H9 (cell line): ENCODE measurements around the gene NT5DC1. TPM values are rescaled to one million over a fixed set of nuclear protein-coding genes. Genes with fewer than 3 reads are reported as not detected.
A peak's percentile ranks its signal among the peaks of the same experiment; 100 is the strongest.

Experiments used
- DNase-seq: peaks from one replicate; pipeline ENCODE4 v3.0.0-alpha.2; 2017
- H2AFZ ChIP-seq: one replicate; pipeline ENCODE4 v1.6.1; 2013; ENCODE audit warnings: mild to moderate bottlenecking, low read length, control low read depth, moderate library complexity
- H2AK5ac ChIP-seq: 2 replicates; pipeline ENCODE4 v1.6.1; 2013; ENCODE audit warnings: low read length, control low read depth, mixed read lengths; ENCODE audit not compliant: insufficient read length
- H2BK120ac ChIP-seq: one replicate; pipeline ENCODE4 v1.6.1; 2013; ENCODE audit warnings: low read depth, mild to moderate bottlenecking, low read length, control low read depth, inconsistent platforms; ENCODE audit not compliant: poor library complexity, severe bottlenecking
- H2BK12ac ChIP-seq: 2 replicates; pipeline ENCODE4 v1.6.1; 2013; ENCODE audit warnings: low read length, control low read depth, mixed read lengths, low read depth; ENCODE audit not compliant: insufficient read length
- H2BK15ac ChIP-seq: 2 replicates; pipeline ENCODE4 v1.6.1; 2013; ENCODE audit warnings: low read depth, low read length, control low read depth
- H2BK20ac ChIP-seq: one replicate; pipeline ENCODE4 v1.6.1; 2013; ENCODE audit warnings: low read depth, mild to moderate bottlenecking, low read length, control low read depth, inconsistent platforms; ENCODE audit not compliant: poor library complexity, severe bottlenecking
- H2BK5ac ChIP-seq: 2 replicates; pipeline ENCODE4 v1.6.1; 2013; ENCODE audit warnings: low read length, control low read depth, mixed read lengths; ENCODE audit not compliant: insufficient read length
- H3K14ac ChIP-seq: 2 replicates; pipeline ENCODE4 v1.6.1; 2013; ENCODE audit warnings: low read length, control low read depth; ENCODE audit not compliant: insufficient read depth
- H3K18ac ChIP-seq: 2 replicates; pipeline ENCODE4 v1.6.1; 2013; ENCODE audit warnings: low read depth, mild to moderate bottlenecking, mixed read lengths, low read length, control low read depth; ENCODE audit not compliant: insufficient read length
- H3K23ac ChIP-seq: 2 replicates; pipeline ENCODE4 v1.6.1; 2013; ENCODE audit warnings: low read length, control low read depth, mixed read lengths, low read depth; ENCODE audit not compliant: insufficient read length
- H3K23me2 ChIP-seq: 2 replicates; pipeline ENCODE4 v1.6.1; 2013; ENCODE audit warnings: low read depth, mild to moderate bottlenecking, mixed read lengths, low read length, control low read depth; ENCODE audit not compliant: insufficient read length, poor library complexity, severe bottlenecking
- H3K27ac ChIP-seq: 2 replicates; pipeline ENCODE4 v1.5.1; 2013; ENCODE audit warnings: low read length, control low read depth, mixed read lengths, low read depth; ENCODE audit not compliant: insufficient read length
- H3K27me3 ChIP-seq: 2 replicates; pipeline ENCODE4 v1.6.1; 2013; ENCODE audit warnings: low read length, control low read depth, inconsistent platforms; ENCODE audit not compliant: insufficient read depth
- H3K4ac ChIP-seq: 2 replicates; pipeline ENCODE4 v1.6.1; 2013; ENCODE audit warnings: low read depth, mild to moderate bottlenecking, control low read depth, inconsistent platforms, low read length, moderate library complexity
- H3K4me1 ChIP-seq: 2 replicates; pipeline ENCODE4 v1.6.1; 2013; ENCODE audit warnings: low read length, control low read depth, inconsistent platforms; ENCODE audit not compliant: insufficient read depth
- H3K4me2 ChIP-seq: 2 replicates; pipeline ENCODE4 v1.6.1; 2013; ENCODE audit warnings: low read length, control low read depth, mixed read lengths; ENCODE audit not compliant: insufficient read length, insufficient read depth
- H3K56ac ChIP-seq: 2 replicates; pipeline ENCODE4 v1.6.1; 2013; ENCODE audit warnings: low read depth, mild to moderate bottlenecking, mixed read lengths, low read length, control low read depth; ENCODE audit not compliant: insufficient read length
- H3K79me1 ChIP-seq: 2 replicates; pipeline ENCODE4 v1.6.1; 2013; ENCODE audit warnings: low read depth, mild to moderate bottlenecking, moderate library complexity, low read length, control low read depth, inconsistent platforms; ENCODE audit not compliant: insufficient read depth, poor library complexity, severe bottlenecking
- H3K79me2 ChIP-seq: 2 replicates; pipeline ENCODE4 v1.6.1; 2013; ENCODE audit warnings: low read length, control low read depth, inconsistent platforms; ENCODE audit not compliant: insufficient read depth
- H3K9ac ChIP-seq: 2 replicates; pipeline ENCODE4 v1.6.1; 2013; ENCODE audit warnings: low read length, control low read depth, mixed read lengths; ENCODE audit not compliant: insufficient read length; ENCODE audit errors: extremely low read depth
- H3K9me3 ChIP-seq: one replicate; pipeline ENCODE4 v1.6.1; 2013; ENCODE audit warnings: low read depth, low read length, inconsistent platforms; ENCODE audit not compliant: control insufficient read depth
- H3T11ph ChIP-seq: one replicate; pipeline ENCODE4 v1.6.1; 2013; ENCODE audit warnings: mild to moderate bottlenecking, low read length, control low read depth, inconsistent platforms
- H4K20me1 ChIP-seq: one replicate; pipeline ENCODE4 v1.6.1; 2013; ENCODE audit not compliant: control insufficient read depth, insufficient read length, insufficient read depth
- H4K5ac ChIP-seq: 2 replicates; pipeline ENCODE4 v1.6.1; 2013; ENCODE audit warnings: low read depth, mild to moderate bottlenecking, mixed read lengths, low read length, control low read depth; ENCODE audit not compliant: insufficient read length
- H4K8ac ChIP-seq: replicated peaks from 2 replicates; pipeline ENCODE4 v1.6.1; 2013; ENCODE audit warnings: low read length, control low read depth, mixed read lengths, low read depth; ENCODE audit not compliant: insufficient read length
- H4K91ac ChIP-seq: 2 replicates; pipeline ENCODE4 v1.6.1; 2013; ENCODE audit warnings: low read depth, mild to moderate bottlenecking, moderate library complexity, mixed read lengths, low read length, control low read depth; ENCODE audit not compliant: insufficient read length
- H3K27ac Mint-ChIP-seq, 3 experiments: 2 replicates in 2 of 3; 3 replicates in 1 of 3; pipeline ENCODE4 v1.8.0; 2020 to 2021; ENCODE audit warnings: mixed read lengths in 3 of 3, mild to moderate bottlenecking in 1 of 3, moderate library complexity in 1 of 3
- H3K27me3 Mint-ChIP-seq: 2 replicates; pipeline ENCODE4 v1.8.0; 2021; ENCODE audit warnings: low read depth, mild to moderate bottlenecking, moderate library complexity, mixed read lengths
- H3K36me3 Mint-ChIP-seq, 3 experiments: 2 replicates in 2 of 3; 3 replicates in 1 of 3; pipeline ENCODE4 v1.8.0; 2020 to 2021; ENCODE audit warnings: low read depth in 3 of 3, mixed read lengths in 3 of 3; ENCODE audit not compliant: insufficient read depth in 1 of 3
- H3K4me1 Mint-ChIP-seq, 2 experiments: 2 replicates each; pipeline ENCODE4 v1.8.0; 2020; ENCODE audit warnings: mixed read lengths in 2 of 2
- H3K4me3 Mint-ChIP-seq, 2 experiments: 2 replicates in 1 of 2; 3 replicates in 1 of 2; pipeline ENCODE4 v1.8.0; 2020 to 2021; ENCODE audit warnings: mild to moderate bottlenecking in 2 of 2, mixed read lengths in 2 of 2, moderate library complexity in 1 of 2
- H3K9me3 Mint-ChIP-seq, 2 experiments: 2 replicates in 1 of 2; 3 replicates in 1 of 2; pipeline ENCODE4 v1.8.0; 2020; ENCODE audit warnings: mild to moderate bottlenecking in 2 of 2, mixed read lengths in 2 of 2, moderate library complexity in 1 of 2
- WGBS: extraction: QIAGEN DNeasy Blood & Tissue Kit; methylation state at CpG from one replicate; pipeline ENCODE4 v1.1.7; 2013; ENCODE audit warnings: missing lambda C conversion rate, low lambda C conversion rate, mixed read lengths; ENCODE audit not compliant: insufficient read length; ENCODE audit errors: extremely low coverage; 5-methylcytosine and 5-hydroxymethylcytosine counted together
- total RNA-seq: library from RNA; stranded (reverse); gene quantifications from 2 replicates; pipeline ENCODE4 v1.2.1, GENCODE V29; 2021
- TF ChIP-seq, protein P1 (sequence below): fragments of 200-600 bp; sonication (generic); conservative IDR thresholded peaks from 3 replicates; pipeline ENCODE4 v1.8.0; 2021; ENCODE audit warnings: antibody characterized with exemption, mild to moderate bottlenecking

Gene NT5DC1
- total RNA-seq, 1 experiment from 2014 or later: 64.9 TPM

- no CpG with 5 or more reads among the region's 4 CpGs for WGBS
Measured at GRCh38 chr6:116139917-116140316, 39.3 kb downstream of the NT5DC1 start.

More at GRCh38 chr6:116139917-116140316, 39.3 kb downstream of the NT5DC1 start:
- TF ChIP-seq, protein P1, sequence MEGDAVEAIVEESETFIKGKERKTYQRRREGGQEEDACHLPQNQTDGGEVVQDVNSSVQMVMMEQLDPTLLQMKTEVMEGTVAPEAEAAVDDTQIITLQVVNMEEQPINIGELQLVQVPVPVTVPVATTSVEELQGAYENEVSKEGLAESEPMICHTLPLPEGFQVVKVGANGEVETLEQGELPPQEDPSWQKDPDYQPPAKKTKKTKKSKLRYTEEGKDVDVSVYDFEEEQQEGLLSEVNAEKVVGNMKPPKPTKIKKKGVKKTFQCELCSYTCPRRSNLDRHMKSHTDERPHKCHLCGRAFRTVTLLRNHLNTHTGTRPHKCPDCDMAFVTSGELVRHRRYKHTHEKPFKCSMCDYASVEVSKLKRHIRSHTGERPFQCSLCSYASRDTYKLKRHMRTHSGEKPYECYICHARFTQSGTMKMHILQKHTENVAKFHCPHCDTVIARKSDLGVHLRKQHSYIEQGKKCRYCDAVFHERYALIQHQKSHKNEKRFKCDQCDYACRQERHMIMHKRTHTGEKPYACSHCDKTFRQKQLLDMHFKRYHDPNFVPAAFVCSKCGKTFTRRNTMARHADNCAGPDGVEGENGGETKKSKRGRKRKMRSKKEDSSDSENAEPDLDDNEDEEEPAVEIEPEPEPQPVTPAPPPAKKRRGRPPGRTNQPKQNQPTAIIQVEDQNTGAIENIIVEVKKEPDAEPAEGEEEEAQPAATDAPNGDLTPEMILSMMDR: peak; percentile 65
- Histone ChIP-seq H3K9me3 (no peaks in the 10 kb centered on the region), H3K27me3 (no peaks in the 10 kb centered on the region), H3K4me1 (no peaks in the 10 kb centered on the region; the same call in 1 of the 2 replicates), H3K79me2 (no peaks in the 10 kb centered on the region), H3K14ac (no peak overlapping the region), H3K4me2 (no peak overlapping the region), H2BK120ac (no peak overlapping the region), H3K4ac (no peak overlapping the region), H4K8ac (no peak overlapping the region), H3K27ac (no peak overlapping the region), H4K20me1 (no peaks in the 10 kb centered on the region), H3K23ac (no peak overlapping the region), H3K79me1 (no peaks in the 10 kb centered on the region), H4K5ac (no peak overlapping the region), H2BK15ac (no peak overlapping the region), H3T11ph (no peak overlapping the region), H3K9ac (no peak overlapping the region), H2BK5ac (no peak overlapping the region), H4K91ac (no peak overlapping the region), H3K56ac (no peak overlapping the region), H3K23me2 (no peaks in the 10 kb centered on the region), H2AFZ (no peak overlapping the region), H2AK5ac (no peak overlapping the region), H2BK20ac (no peak overlapping the region), H3K18ac (no peak overlapping the region), H2BK12ac (no peak overlapping the region)
- H3K4me3 Mint-ChIP-seq: no peak overlapping the region
- H3K9me3 Mint-ChIP-seq: no peaks in the 10 kb centered on the region
- DNase-seq: no peak
- H3K27me3 Mint-ChIP-seq: no peaks in the 10 kb centered on the region
- H3K4me1 Mint-ChIP-seq: peaks cover 5 to 9% of the 10 kb centered on the region in 2 experiments
- 0 out of 7 replicates have a peak overlapping the region, but pooled peaks of 1 of the 3 experiments have one; percentile 44 for H3K27ac Mint-ChIP-seq
- H3K36me3 Mint-ChIP-seq: no peaks in the 10 kb centered on the region
